Posterior cingulate gyrus (tissue), 11 donors: ENCODE measurements around the gene NUDT16L1.
"Not testable (repeated sequence)": the region's sequence is repeated elsewhere in the genome, so short reads cannot be mapped to it uniquely, and the experiment has no call there.

Experiments used
- DNase-seq, 10 donors: peaks; one replicate each; pipeline versions ENCODE4 v3.0.0 to v3.0.0-alpha.2; 2020 to 2021; ENCODE audit warnings: mixed read lengths in 3 of 10
- intact Hi-C: fragments of 100-400 bp; cut with DNase I; formaldehyde crosslinking; loops from one replicate; pipeline ENCODE4 v1.15.1; 2023

The NUDT16L1 gene

GRCh38 chr16:4693296-4693955 lies at the start of gene NUDT16L1:
Gene NUDT16L1 (plus strand): TSS chr16:4693562. CDS start chr16:4693727, 165 bp downstream.
- intact Hi-C loops, result loop anchor here (5.0 to 10.0 kb wide), 3 partner anchors 76 to 151 kb away; partner anchors contain the start of genes GLYR1, ROGDI and UBN1
- peak; percentile 89 to 100 (median 96) for DNase-seq

- DNase-seq, result no peak
- intact Hi-C loops, result no loop called here
Measured at GRCh38 chr16:4646773-4647643, 46.4 kb upstream of the NUDT16L1 start.

- intact Hi-C loops, result no loop called here
- DNase-seq, result no peak
Measured at GRCh38 chr16:4647644-4647980, 45.8 kb upstream of the NUDT16L1 start.

DNA sequence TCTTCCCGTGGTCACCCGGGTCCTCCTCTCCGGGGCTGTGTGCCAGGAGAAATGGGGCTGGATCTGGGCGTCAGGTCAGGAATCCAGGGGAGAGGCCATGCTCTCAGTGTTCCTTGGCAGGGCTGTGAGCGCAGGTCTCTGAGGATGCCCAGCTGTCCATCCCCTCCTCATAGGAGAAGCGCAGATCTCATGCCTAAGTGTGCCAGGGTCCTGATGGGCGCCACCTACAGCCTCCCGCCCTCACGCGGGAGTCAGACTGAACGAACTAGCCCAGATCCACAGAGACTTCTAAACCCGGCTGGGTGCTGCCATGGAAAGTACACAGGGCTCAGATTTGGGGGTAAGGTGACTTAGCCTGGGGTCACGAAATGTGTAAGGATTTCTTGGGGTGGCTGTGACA lies 44.4 kb upstream of the NUDT16L1 start:
- DNase-seq, result no peak
- intact Hi-C loops, result no loop called here

GRCh38 chr16:4649744-4650442 lies 43.5 kb upstream of the NUDT16L1 start:
- intact Hi-C loops, result no loop called here
- DNase-seq, result no peak

DNA sequence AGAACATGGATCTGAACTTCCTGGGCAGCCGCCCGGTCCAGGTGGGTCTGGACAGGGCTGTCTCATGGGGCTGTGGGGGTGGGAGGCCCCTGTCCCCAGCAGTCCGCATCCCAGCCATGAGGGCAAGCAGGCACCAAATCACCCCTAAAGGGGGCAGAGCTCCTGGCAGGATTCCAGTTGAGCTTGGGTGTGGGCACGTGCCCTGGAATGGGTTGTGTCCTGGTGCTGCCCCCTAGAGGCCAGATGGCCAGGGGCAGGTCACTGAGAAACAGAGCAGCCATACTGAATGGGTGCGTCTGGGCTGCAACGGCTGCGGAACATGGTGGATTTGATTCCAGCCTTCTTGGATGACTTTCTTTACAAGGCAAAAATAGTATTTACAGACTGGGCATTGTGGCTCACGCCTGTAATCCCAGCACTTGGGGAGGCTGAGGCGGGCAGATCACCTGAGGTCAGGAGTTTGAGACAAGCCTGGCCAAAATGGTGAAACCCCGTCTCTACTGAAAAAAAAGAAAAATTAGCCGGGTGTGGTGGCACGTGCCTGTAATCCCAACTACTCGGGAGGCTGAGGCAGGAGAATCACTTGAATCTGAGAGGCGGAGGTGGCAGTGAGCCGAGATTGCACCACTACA lies 42.8 kb upstream of the NUDT16L1 start:
- DNase-seq, result peak in 1 of 10 donors; percentile 56
- intact Hi-C loops, result not testable (repeated sequence)

- no peak for DNase-seq
- intact Hi-C loops, result no loop called here
Measured at GRCh38 chr16:4651827-4652226, 41.5 kb upstream of the NUDT16L1 start.

DNA sequence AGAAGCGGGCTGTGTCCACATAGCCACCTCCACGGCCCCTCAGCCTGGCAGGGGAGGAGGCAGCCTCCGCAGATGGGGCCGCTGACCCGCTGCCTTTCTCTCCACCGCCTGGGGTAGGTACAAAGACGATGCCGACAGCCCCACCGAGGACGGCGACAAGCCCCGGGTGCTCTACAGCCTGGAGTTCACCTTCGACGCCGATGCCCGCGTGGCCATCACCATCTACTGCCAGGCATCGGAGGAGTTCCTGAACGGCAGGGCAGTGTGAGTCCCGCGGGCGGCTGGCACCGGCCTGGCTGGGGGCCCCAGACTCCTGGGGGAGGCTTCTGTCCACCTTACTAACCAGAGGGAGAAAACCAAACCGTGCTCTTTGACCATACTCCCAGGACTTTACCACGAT lies 40.8 kb upstream of the NUDT16L1 start:
- intact Hi-C loops, result no loop called here
- no peak for DNase-seq

GRCh38 chr16:4654011-4654963 lies 39.1 kb upstream of the NUDT16L1 start:
- intact Hi-C loops, result no loop called here
- no peak for DNase-seq

- intact Hi-C loops, result no loop called here
- peak in 1 of 10 donors; percentile 71 for DNase-seq
Measured at GRCh38 chr16:4654964-4655590, 38.3 kb upstream of the NUDT16L1 start.

GRCh38 chr16:4655801-4656200 lies 37.6 kb upstream of the NUDT16L1 start:
- intact Hi-C loops, result no loop called here

GRCh38 chr16:4656221-4656620 lies 37.1 kb upstream of the NUDT16L1 start:
- intact Hi-C loops, result no loop called here
- no peak for DNase-seq

More at GRCh38 chr16:4655801-4656200, 37.6 kb upstream of the NUDT16L1 start:
- DNase-seq, result peak in 1 of 10 donors; percentile 78

DNA sequence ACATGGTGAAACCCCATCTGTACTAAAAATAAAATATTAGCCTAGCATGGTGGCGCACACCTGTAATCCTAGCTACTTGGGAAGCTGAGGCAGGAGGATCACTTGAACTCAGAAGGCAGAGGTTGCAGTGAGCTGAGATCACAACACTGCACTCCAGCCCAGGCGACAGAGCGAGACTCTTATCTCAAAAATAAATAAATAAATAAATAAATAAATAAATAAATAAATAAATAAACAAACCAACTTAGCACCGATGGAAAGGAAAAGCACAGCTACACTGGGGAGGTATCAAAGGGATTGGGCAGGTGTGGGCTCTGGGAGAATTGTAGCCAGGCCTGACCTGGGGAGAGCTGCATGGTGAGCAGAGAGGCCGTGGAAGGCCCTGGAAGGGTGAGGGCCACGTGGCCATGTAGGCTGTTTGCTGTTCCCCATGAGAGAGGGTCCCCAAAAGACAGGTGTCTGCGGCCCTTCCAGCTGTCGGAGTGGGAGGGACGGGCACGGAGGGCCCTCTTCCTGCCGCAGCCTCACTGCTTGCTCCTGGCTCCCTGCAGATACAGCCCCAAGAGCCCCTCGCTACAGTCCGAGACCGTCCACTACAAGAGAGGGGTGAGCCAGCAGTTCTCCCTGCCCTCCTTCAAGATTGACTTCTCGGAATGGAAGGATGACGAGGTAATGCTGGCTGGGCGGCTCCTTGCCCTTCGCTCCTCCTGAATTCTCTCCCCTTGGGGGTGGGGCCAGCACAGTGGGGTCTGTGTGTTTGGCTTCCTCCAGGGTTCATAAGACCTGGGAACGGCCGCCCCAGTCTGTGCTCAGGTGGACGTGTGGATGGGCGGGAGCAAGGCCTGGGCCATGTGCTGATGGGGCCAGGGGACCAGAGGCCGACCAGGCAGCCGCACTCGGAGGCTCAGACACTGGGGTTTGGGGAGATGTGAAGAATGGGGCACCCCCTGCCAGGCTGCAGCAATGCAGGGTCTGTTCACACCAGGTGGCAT lies 36.4 kb upstream of the NUDT16L1 start:
- DNase-seq, result peak in 1 of 10 donors; percentile 80
- intact Hi-C loops, result no loop called here

DNA sequence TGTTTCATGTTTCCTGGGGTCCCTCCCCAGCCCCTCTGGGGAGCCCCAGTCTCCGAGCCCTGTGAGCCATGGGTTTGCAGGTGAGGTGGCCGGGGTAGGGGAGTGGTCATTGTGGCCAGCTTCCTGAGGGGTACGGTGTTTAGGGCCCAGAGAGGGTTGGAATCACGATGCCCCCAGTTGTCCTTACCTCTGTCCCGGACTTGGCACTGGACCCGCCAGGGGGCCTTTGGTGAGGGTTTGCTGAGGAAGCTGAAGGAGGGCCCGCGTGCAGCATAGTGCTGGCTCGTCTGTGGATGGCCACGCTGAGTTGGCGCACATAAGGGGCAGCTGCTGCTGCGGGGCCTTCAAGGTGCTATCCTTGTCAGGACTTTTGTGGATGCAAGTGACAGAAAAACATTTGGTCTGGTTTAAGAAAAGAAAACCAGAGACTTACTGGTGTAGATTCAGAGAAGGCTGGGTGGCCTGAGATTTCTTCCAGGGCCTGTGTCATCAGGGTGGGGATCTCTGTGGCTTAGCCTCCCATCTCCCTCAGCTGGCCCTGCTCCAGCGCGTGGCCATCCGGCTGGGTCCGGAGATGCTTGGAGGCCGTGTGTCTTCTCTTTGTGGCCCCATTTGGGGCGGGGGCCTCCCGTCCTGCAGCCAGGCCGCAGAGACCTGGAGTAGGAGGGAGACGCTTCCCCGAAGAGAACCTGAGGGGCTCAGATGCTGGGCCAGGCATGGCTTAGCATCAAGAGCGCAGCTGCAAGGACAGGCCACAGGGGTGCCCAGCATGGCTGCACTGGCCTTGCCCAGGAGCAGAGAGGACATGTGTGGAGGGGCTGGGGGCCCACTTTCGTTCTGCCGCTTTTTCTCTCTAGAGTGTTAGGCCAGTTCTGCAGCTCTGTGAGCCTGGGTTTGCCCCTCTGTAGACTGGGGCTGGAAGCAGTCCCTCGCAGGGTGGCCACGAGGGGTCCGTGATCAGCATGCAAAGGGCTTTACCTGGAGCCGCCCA lies 33.7 kb upstream of the NUDT16L1 start:
- DNase-seq, result peak in 1 of 10 donors; percentile 81
- intact Hi-C loops, result no loop called here

- intact Hi-C loops, result no loop called here
- DNase-seq, result peak in 9 of 10 donors; percentile 28 to 93 (median 80)
Measured at GRCh38 chr16:4660454-4661007, 32.8 kb upstream of the NUDT16L1 start.

DNA sequence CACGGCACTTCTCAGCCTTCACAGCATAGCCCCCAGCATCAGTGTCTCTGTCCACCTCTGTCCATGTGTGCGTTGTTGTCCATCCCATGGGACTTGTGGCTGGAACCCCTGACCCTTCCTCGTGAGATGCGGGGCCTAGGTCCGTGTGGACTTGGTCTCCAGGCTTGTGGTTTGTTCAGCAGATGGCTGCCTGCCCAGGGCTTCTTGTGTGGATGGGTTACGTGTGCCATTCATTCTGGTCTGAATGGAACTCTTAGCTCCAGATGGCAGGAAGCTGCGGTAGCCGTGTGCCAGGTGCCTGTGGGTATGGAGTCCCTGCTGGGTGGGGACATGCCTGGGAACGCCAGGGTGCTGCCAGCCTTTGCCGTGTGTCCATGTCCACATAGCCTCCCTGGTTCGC lies 31.7 kb upstream of the NUDT16L1 start:
- peak in 5 of 10 donors; percentile 45 to 86 (median 63) for DNase-seq
- intact Hi-C loops, result no loop called here
